Left hindlimb (tissue), 1 donor: ENCODE data around the gene ATP6V1E1.

Experiments used
- DNase-seq: peaks from one replicate; pipeline ENCODE4 v3.0.0-alpha.2; 2018

ATP6V1E1 gene

GRCh38 chr22:17633217-17633997, 4.9 kb upstream of the ATP6V1E1 start:
- no peak for DNase-seq

DNA sequence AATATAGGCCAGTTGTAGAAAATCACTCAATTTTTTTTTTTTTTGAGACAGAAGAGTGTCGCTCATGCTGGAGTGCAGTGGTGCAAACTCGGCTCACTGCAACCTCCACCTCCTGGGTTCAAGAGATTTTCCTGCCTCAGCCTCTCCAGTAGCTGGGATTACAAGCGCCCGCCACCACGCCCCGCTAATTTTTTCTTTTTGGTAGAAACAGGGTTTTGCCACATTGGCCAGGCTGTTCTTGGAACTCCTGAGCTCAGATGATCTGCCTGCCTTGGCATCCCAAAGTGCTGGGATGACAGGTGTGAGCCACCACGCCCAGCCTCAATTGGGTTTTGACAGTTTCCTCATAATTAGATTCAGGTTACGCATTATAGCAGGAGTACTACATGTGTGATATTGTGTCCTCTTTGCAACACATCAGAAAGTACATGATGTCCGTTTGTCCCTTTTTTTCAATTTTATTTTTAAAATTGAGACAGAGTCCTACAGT, 2.6 kb upstream of the ATP6V1E1 start:
- DNase-seq: no peak

DNA sequence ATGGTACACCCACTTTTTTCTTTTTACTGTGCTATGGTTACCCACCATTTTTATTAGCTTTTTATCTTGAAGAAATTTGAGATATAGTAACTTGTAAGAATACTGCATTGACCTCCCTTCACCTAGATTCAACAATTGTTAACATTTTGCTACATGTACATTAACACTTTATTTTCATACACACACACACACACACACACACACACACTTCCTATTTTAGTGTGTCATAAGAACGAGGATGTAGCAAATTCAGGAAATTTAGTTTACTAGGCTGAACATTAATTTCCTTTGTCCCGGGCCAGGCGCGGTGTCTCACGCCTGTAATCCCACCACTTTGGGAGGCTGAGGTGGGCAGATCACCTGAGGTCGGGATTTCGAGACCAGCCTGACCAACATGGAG, 1.1 kb upstream of the ATP6V1E1 start:
- no peak for DNase-seq

GRCh38 chr22:17629173-17629489, 582 bp upstream of the ATP6V1E1 start:
- no peak for DNase-seq

- DNase-seq: no peak
These were observed 566 bp downstream of the ATP6V1E1 start for GRCh38 chr22:17627961-17628405.

- no peak for DNase-seq
These were observed 15.3 kb downstream of the ATP6V1E1 start for GRCh38 chr22:17613280-17613679.

DNA sequence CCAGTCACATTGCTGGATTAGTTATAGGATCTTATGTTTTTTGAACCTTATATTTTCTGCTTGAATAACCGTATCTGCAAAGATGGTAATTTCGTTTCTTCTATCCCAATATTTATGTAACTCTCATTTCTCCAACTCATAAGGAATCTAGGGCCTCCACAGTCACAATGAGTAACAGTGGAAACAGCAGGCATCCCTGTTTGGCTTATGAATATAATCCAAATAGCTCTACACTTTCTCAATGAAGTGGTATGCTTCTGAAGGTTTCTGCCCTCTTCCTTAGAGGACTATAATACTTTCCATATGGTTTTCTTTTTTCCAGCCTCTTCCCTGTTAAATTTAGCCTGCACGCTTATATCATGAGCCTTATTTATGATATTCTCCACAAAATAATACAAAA, 16.5 kb downstream of the ATP6V1E1 start:
- DNase-seq: no peak

DNA sequence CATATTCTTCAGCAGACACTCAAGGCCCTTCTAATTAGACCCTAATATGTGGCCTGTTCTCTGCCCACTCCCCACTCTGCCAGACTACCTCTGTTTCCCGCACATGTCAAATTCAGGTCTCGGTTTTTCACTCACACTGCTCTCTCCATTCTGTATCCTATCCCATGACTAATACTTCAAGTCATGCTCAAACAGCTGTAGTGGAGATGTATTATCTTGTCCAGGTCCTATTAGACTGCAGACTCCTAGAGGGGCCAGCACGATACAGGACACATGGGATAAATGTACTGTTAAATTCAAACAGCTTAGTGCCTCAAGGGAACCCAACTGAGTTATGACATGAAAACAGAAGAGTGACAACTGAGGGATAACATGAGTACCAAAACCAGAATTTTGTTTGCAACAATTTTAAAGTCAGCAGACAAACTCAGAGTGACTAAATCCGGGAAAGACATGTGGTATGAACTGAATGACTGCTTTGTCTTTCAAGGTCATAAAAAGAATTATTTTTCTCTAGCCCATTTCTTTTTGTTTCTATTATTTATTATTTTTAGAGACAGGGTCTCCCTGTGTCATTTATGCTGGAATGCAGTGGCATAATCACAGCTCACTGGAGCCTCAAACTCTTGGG, 20.5 kb downstream of the ATP6V1E1 start:
- no peak for DNase-seq

GRCh38 chr22:17606496-17606895, 22.1 kb downstream of the ATP6V1E1 start:
- no peak for DNase-seq

- DNase-seq: no peak
These were observed 24.9 kb downstream of the ATP6V1E1 start for GRCh38 chr22:17603668-17604067.

- DNase-seq: no peak
These were observed 27.5 kb downstream of the ATP6V1E1 start for GRCh38 chr22:17601031-17601430.

DNA sequence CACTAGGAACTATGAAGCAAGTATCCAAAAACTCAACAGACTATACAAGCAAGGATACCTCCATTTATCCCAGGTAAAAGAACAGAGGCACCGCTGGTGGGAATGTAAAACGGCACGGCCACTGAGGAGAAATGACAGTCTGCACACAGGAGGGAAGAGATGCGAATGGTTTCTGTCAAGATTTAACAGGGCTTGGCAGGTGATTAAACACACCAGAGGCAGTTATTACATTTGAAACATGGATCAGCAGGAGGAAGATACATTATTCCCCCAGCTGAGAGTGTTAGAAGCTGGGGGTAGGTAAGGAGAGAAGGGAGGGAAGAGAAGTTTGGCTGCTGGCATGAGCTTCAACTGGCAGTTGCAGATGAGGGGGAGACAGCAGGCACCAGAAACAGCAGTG, 30.2 kb downstream of the ATP6V1E1 start:
- no peak for DNase-seq

- DNase-seq: no peak
These were observed 31.3 kb downstream of the ATP6V1E1 start for GRCh38 chr22:17597217-17597616.

GRCh38 chr22:17596226-17596625, 32.3 kb downstream of the ATP6V1E1 start:
- DNase-seq: no peak

DNA sequence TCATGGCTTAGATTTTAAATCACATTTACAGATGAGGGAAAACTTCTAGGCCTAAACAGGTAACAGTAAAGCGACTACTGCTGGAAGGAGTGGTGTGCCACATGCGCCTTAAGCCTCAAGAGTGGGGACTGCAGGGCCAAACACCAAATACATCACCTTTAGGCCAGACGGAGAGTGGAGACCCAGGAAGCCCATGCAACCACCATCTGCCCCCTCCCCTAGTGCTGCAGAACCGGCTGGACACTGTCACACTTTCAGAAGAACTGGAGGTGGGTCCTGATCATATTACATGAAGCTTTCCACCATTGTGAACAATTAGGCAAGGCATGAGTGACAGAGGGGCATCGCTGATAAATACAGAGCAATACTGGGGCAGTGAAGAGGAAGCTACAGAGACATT, 36.3 kb downstream of the ATP6V1E1 start:
- no peak for DNase-seq

DNA sequence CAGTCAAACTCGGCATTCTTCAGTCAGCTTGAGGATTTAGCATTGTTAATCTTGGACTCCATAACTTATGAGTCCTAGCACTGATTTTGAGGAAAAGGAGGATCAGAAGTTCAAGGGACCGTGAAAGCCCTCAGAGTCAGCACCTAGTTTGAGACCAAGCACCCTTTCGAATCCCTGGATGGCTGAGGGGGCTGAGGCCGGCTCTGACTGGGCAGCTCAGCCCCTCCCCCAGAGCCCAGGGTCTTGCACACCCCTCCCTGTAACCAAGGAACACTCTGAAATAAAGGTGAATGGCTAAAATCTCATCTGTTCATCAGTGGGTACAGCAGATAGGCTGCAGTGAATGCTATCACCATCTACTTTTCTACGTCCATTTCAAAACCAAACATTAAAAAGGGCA, 38.0 kb downstream of the ATP6V1E1 start:
- DNase-seq: no peak

- DNase-seq: no peak
These were observed 38.7 kb downstream of the ATP6V1E1 start for GRCh38 chr22:17589810-17590375.

DNA sequence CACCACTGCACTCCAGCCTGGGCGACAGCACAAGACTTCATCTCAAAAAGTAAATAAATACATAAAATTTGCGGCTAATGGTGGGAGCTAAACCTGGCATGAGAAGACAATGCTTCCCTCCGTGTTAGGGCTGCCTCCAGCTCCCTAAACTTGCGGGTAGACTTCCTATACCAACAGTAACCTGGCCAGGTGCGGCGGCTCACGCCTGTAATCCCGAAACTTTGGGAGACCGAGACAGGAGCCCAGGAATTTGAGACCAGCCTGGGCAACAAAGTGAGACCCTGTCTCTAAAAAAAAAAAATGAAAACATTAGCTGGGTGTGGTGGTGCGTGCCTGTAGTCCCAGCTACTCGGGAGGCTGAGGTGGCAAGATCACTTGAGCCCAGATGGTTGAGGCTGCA, 39.9 kb downstream of the ATP6V1E1 start:
- no peak for DNase-seq

GRCh38 chr22:17587629-17588028, 40.9 kb downstream of the ATP6V1E1 start:
- DNase-seq: no peak

DNA sequence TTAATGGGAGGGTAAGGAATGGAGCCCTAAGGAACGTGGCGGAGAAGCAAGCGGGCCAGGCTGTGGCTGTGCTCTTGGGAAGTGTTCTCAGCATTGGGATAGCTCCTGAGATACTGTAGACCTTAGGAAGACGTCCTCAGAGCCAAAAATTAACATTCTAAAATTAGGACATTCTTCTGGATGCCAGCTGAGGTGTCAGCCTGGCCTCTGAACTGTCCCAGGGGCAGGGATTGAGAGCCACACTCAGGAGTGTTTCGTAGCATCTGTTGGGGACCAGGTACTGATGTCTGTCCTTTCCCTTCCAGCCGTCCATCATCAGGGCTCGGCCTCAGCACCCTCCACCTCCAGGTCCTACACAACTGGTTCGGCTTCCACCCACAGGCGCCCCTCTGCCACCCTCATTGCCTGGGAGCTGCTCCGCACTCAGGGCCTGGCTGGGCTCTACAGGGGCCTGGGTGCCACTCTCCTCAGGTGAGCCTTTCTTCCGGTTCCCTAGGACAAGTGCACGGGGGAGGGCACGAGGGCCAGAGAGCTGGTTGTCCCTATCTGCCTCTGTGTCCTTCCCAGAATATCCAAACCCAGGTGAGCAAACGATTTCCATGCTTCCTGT, 41.6 kb downstream of the ATP6V1E1 start:
- DNase-seq: no peak

DNA sequence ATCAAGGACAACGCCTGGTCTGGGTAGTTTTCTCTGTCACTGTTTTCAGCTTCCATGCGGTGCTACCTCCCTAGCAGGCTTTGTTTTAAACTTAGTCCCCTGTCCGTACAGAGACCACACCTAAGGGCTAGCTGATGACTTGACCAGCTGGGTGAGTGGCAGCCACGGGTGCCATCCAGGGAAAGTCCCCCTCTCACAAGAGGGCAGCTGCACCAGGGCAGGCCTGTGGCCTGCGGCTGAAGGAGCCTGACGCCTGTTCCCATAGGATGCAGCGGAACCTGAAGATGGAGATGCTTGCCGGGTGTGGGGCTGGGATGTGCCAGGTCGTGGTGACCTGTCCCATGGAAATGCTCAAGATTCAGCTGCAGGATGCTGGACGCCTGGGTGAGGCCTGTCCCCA, 45.4 kb downstream of the ATP6V1E1 start:
- DNase-seq: no peak

DNA sequence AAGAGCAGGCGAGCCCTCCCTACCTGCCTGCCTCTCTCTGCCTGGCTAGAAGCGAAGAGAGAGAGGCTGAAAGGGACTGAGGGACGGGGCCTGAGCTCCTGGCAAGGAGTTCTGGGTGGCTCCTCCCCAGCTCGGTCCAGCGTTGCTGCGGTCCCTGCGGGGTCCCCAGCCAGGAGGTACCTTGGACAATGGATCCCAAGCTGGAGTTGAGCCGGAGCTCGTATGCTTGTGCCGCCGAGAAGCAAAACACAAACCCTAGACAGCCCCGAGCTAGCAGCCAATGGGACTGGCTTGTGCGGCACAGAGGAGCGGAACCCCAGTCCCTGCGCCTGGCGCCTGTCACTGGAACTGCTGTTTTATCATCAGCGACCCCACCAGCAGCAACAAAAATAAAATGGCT, 46.9 kb downstream of the ATP6V1E1 start:
- no peak for DNase-seq

DNA sequence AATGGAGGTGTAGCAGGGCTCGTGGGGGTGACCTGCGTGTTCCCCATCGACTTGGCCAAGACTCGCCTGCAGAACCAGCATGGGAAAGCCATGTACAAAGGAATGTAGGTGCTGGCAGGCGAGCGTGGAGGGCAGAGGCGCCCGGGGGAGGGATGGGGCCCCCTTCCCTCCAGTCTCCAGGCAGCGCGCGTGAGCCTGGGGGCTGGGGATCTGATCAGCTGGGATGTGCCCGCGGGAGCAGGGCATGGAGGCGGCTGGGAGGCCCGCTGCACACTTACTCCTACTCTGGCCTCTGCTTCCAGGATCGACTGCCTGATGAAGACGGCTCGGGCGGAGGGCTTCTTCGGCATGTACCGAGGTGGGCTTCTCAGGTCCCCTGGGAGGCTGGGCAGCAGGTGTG, 47.5 kb downstream of the ATP6V1E1 start:
- no peak for DNase-seq
